ENCODE measurements around the gene IPO8.

Gene IPO8

DNA sequence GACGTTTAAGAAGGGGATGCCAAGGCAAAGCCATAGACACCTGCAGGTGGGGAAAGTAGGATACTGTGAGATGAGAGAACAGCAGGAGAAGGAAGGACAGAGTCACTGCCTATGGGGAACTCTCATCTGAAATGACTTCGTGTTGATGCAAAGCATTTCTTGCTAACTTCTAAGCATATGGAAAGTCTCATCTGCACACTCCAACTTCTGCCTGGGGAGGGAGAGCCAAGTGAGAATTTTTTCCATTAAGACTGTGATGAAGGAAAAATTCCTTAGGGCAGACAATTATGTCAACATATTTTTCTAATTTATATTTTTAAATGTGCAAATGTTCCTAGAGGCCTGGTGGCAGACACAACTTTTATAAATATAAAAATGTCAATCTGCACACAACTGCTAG lies 115.3 kb downstream of the IPO8 start:
- H3K36me3 ChIP-seq (ENCODE audit: control insufficient read depth, insufficient read depth, low read length) = no peaks in the 10 kb centered on the region
- no peak overlapping the region for H2AFZ ChIP-seq
- H3K4me3 ChIP-seq (ENCODE audit: low read depth, low read length) = no peak overlapping the region
- no peaks in the 10 kb centered on the region for H3K27me3 ChIP-seq (ENCODE audit: control insufficient read depth, insufficient read depth, low read length)
- H3K9ac ChIP-seq = no peak overlapping the region
- H3K9me3 ChIP-seq (ENCODE audit: control insufficient read depth, low read length) = no peaks in the 10 kb centered on the region
- no peak overlapping the region for H3K4me2 ChIP-seq (ENCODE audit: low read length)
- TF ChIP-seq, protein P1, sequence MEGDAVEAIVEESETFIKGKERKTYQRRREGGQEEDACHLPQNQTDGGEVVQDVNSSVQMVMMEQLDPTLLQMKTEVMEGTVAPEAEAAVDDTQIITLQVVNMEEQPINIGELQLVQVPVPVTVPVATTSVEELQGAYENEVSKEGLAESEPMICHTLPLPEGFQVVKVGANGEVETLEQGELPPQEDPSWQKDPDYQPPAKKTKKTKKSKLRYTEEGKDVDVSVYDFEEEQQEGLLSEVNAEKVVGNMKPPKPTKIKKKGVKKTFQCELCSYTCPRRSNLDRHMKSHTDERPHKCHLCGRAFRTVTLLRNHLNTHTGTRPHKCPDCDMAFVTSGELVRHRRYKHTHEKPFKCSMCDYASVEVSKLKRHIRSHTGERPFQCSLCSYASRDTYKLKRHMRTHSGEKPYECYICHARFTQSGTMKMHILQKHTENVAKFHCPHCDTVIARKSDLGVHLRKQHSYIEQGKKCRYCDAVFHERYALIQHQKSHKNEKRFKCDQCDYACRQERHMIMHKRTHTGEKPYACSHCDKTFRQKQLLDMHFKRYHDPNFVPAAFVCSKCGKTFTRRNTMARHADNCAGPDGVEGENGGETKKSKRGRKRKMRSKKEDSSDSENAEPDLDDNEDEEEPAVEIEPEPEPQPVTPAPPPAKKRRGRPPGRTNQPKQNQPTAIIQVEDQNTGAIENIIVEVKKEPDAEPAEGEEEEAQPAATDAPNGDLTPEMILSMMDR (IDR thresholded peaks at IDR 0.05) = no peak
- H3K4me1 ChIP-seq = no peaks in the 10 kb centered on the region
- H3K27ac ChIP-seq = no peak overlapping the region
- no peaks in the 10 kb centered on the region for H3K79me2 ChIP-seq
